B cell (primary cell): ENCODE measurements around the gene HP1BP3. TPM values are rescaled to one million over a fixed set of nuclear protein-coding genes. Genes with fewer than 3 reads are reported as not detected.

ENCODE experiments used
- ATAC-seq: fragments of 200-7000 bp; cut with Tn5 transposase; one replicate; pipeline ENCODE4 v1.10.0; 2021; ENCODE audit warnings: low read depth, mild to moderate bottlenecking, moderate number of reproducible peaks, moderate library complexity
- CTCF ChIA-PET: fragments of 350-600 bp; sonication (Branson Sonifier 250); formaldehyde crosslinking; loops from one replicate; lab custom pipeline; 2021; ENCODE audit warnings: antibody characterized with exemption, inconsistent platforms; lab: Charles Lee
- POLR2A ChIA-PET: fragments of 350-600 bp; sonication (Branson Sonifier 250); formaldehyde crosslinking; loops from one replicate; lab custom pipeline; 2021; ENCODE audit warnings: antibody characterized with exemption; lab: Charles Lee
- DNase-seq: peaks from one replicate; pipeline ENCODE4 v3.0.0; 2013
- H2AFZ ChIP-seq: 2 replicates; pipeline ENCODE4 v1.6.1; 2012; ENCODE audit warnings: mild to moderate bottlenecking, low read depth, low read length; ENCODE audit not compliant: insufficient read depth, poor library complexity, severe bottlenecking
- H3K27ac ChIP-seq, 2 donors: 1 replicate in 1 of 2; 2 replicates in 1 of 2; pipeline ENCODE4 v1.5.1; 2012 to 2013; ENCODE audit warnings: low read length in 2 of 2, mild to moderate bottlenecking in 2 of 2, moderate library complexity in 1 of 2
- H3K27me3 ChIP-seq, 4 experiments: fragments of 200-600 bp in 1 of 4; sonication (generic) in 1 of 4; replicated peaks in 1 of 4; 1 replicate in 2 of 4; 2 replicates in 2 of 4; pipeline versions ENCODE4 v1.6.1 to v1.7.0; 2013 to 2016; ENCODE audit warnings: low read length in 3 of 4, mild to moderate bottlenecking in 2 of 4, mixed read lengths in 1 of 4, moderate library complexity in 1 of 4; ENCODE audit not compliant: insufficient read depth in 4 of 4, control insufficient read depth in 3 of 4; ENCODE audit errors: control extremely low read depth in 1 of 4
- H3K36me3 ChIP-seq, 2 experiments: replicated peaks in 1 of 2; 1 replicate in 1 of 2; 2 replicates in 1 of 2; pipeline versions ENCODE4 v1.6.1 to v1.7.1; 2013; ENCODE audit warnings: low read length in 1 of 2; ENCODE audit not compliant: insufficient read depth in 2 of 2, control insufficient read depth in 1 of 2; ENCODE audit errors: control extremely low read depth in 1 of 2, extremely low read depth in 1 of 2
- H3K4me1 ChIP-seq, 2 donors: fragments of 200-600 bp in 1 of 2; sonication (generic) in 1 of 2; 1 replicate in 1 of 2; 2 replicates in 1 of 2; pipeline versions ENCODE4 v1.5.1 to v1.6.1; 2013 to 2017; ENCODE audit warnings: low read length in 2 of 2; ENCODE audit not compliant: control insufficient read depth in 2 of 2, insufficient read depth in 2 of 2
- H3K4me2 ChIP-seq: replicated peaks from 2 replicates; pipeline ENCODE3; 2012; ENCODE audit warnings: mild to moderate bottlenecking, low read depth, low read length; ENCODE audit not compliant: poor library complexity, severe bottlenecking
- H3K4me3 ChIP-seq, 5 experiments: fragments of 200-600 bp in 1 of 5; sonication (generic) in 1 of 5; 1 replicate in 3 of 5; 2 replicates in 2 of 5; pipeline versions ENCODE4 v1.5.1 to v1.7.0; 2011 to 2016; ENCODE audit warnings: low read length in 4 of 5, mild to moderate bottlenecking in 4 of 5, low read depth in 2 of 5, control low read depth in 1 of 5, moderate library complexity in 1 of 5; ENCODE audit not compliant: insufficient read depth in 1 of 5; ENCODE audit errors: control extremely low read depth in 1 of 5, extremely low read depth in 1 of 5
- H3K79me2 ChIP-seq: fragments of 200-600 bp; sonication (generic); one replicate; pipeline ENCODE4 v1.6.0; 2016; ENCODE audit warnings: low read length; ENCODE audit not compliant: control insufficient read depth, insufficient read depth
- H3K9ac ChIP-seq: fragments of 200-600 bp; sonication (generic); 2 replicates; pipeline ENCODE4 v1.6.1; 2017; ENCODE audit warnings: mild to moderate bottlenecking, low read length, moderate library complexity
- H3K9me3 ChIP-seq, 3 donors: one replicate each; pipeline versions ENCODE4 v1.6.1 to v1.7.1; 2013; ENCODE audit warnings: low read length in 2 of 3; ENCODE audit not compliant: control insufficient read depth in 2 of 3, insufficient read depth in 1 of 3; ENCODE audit errors: control extremely low read depth in 1 of 3
- H4K20me1 ChIP-seq: 2 replicates; pipeline ENCODE4 v1.6.0; 2012; ENCODE audit warnings: mild to moderate bottlenecking, low read length; ENCODE audit not compliant: insufficient read depth, control insufficient read depth, poor library complexity, severe bottlenecking
- H3K27ac Mint-ChIP-seq: one replicate; pipeline ENCODE4 v1.8.0; 2021; ENCODE audit warnings: mixed read lengths
- H3K27me3 Mint-ChIP-seq: one replicate; pipeline ENCODE4 v1.8.0; 2021; ENCODE audit warnings: mixed read lengths
- H3K4me1 Mint-ChIP-seq: one replicate; pipeline ENCODE4 v1.8.0; 2021; ENCODE audit warnings: mixed read lengths
- H3K4me3 Mint-ChIP-seq: one replicate; pipeline ENCODE4 v1.8.0; 2021; ENCODE audit warnings: mixed read lengths
- H3K9me3 Mint-ChIP-seq: one replicate; pipeline ENCODE4 v1.8.0; 2022; ENCODE audit warnings: mixed read lengths; ENCODE audit not compliant: insufficient read depth
- CTCF ChIP-seq: fragments of 200-600 bp; IDR thresholded peaks from one replicate; pipeline ENCODE4 v1.8.0; 2022; ENCODE audit warnings: antibody characterized with exemption, mild to moderate bottlenecking
- EZH2 ChIP-seq: IDR thresholded peaks from 2 replicates; pipeline ENCODE4 v1.6.1; 2012; ENCODE audit warnings: borderline replicate concordance, low read depth, mild to moderate bottlenecking, moderate library complexity, low read length; ENCODE audit not compliant: insufficient read depth, poor library complexity, severe bottlenecking
- WGBS: methylation state at CpG from one replicate; pipeline ENCODE4 v1.1.5; 2013; ENCODE audit warnings: missing lambda C conversion rate; ENCODE audit not compliant: insufficient coverage; 5-methylcytosine and 5-hydroxymethylcytosine counted together
- intact Hi-C: fragments of 100-400 bp; cut with micrococcal nuclease; formaldehyde crosslinking; loops from one replicate; pipeline ENCODE4 v1.10.0; 2022
- polyA plus RNA-seq: library from polyadenylated mRNA; depleted of rRNA; stranded (reverse); fragments of >200 nt; gene quantifications from 2 replicates; pipeline ENCODE4 v1.2.3, GENCODE V29; 2012
- total RNA-seq, 2 donors: library from RNA; stranded (reverse); fragments of 120-200 nt in 1 of 2; gene quantifications; 1 replicate in 1 of 2; 2 replicates in 1 of 2; pipeline versions ENCODE4 v1.2.3 to v1.2.4, GENCODE V29; 2013 to 2022

The HP1BP3 gene
- total and polyA plus RNA-seq, 2 donors (not counting 1 experiment from before 2014, with no cell fraction given): 147 to 303 TPM

GRCh38 chr1:20771780-20772179 is 15.3 kb downstream of the HP1BP3 start:
- no peak for ATAC-seq
- no peak overlapping the region for H3K4me2 ChIP-seq
- no peak overlapping the region for H3K4me3 ChIP-seq
- WGBS: no CpG with 5 or more reads among the region's 3 CpGs
- no peaks in the 10 kb centered on the region for H3K9me3 Mint-ChIP-seq
- H3K9me3 ChIP-seq: no peaks in the 10 kb centered on the region
- no peaks in the 10 kb centered on the region for H3K4me1 ChIP-seq
- no peak overlapping the region for H3K27ac ChIP-seq
- intact Hi-C loops: no loop called here
- no peak overlapping the region for H2AFZ ChIP-seq
- ChIA-PET CTCF (interaction anchor here (1.6 kb wide), 1 partner anchor 15 kb away, joined by 3 read pairs; no protein-coding TSS in a partner anchor), POLR2A (no interaction called here)
- H3K79me2 ChIP-seq: peaks cover 14% of the 10 kb centered on the region
- peaks cover 14 to 82% of the 10 kb centered on the region in 2 experiments for H3K36me3 ChIP-seq
- H4K20me1 ChIP-seq: peaks cover 8% of the 10 kb centered on the region
- no peak for DNase-seq
- H3K4me1 Mint-ChIP-seq: no peaks in the 10 kb centered on the region
- no peaks in the 10 kb centered on the region for H3K27me3 ChIP-seq
- TF ChIP-seq CTCF: no peak
- no peak for TF ChIP-seq EZH2
- H3K4me3 Mint-ChIP-seq: no peak overlapping the region
- no peak overlapping the region for H3K27ac Mint-ChIP-seq
- H3K9ac ChIP-seq: no peak overlapping the region
- H3K27me3 Mint-ChIP-seq: no peaks in the 10 kb centered on the region

- Histone ChIP-seq H4K20me1 (peaks cover 8% of the 10 kb centered on the region), H3K27ac (no peak overlapping the region), H3K4me1 (no peaks in the 10 kb centered on the region), H3K9ac (no peak overlapping the region), H3K79me2 (peaks cover 9% of the 10 kb centered on the region), H3K4me3 (no peak overlapping the region), H3K27me3 (no peaks in the 10 kb centered on the region), H2AFZ (no peak overlapping the region), H3K9me3 (no peaks in the 10 kb centered on the region), H3K4me2 (no peak overlapping the region), H3K36me3 (peaks cover 14 to 85% of the 10 kb centered on the region in 2 experiments)
- Mint-ChIP-seq H3K4me1 (no peaks in the 10 kb centered on the region), H3K9me3 (no peaks in the 10 kb centered on the region), H3K27ac (no peak overlapping the region), H3K27me3 (no peaks in the 10 kb centered on the region), H3K4me3 (no peak overlapping the region)
- POLR2A ChIA-PET: no interaction called here
- no peak for DNase-seq
- intact Hi-C loops: no loop called here
- TF ChIP-seq CTCF (no peak), EZH2 (no peak)
- CTCF ChIA-PET: interaction anchor here (1.6 kb wide), 1 partner anchor 16 kb away, joined by 3 read pairs; no protein-coding TSS in a partner anchor
- WGBS: 100% methylated on average over 1 of the region's 6 CpGs
- ATAC-seq: no peak
Observed at GRCh38 chr1:20770314-20771087, 16.6 kb downstream of the HP1BP3 start.
